RCC 7860 (cell line): ENCODE results near the gene TMEM131L.
"Not testable (repeated sequence)": the region's sequence is repeated elsewhere in the genome, so short reads cannot be mapped to it uniquely, and the experiment has no call there.

ENCODE experiments used
- DNase-seq: peaks from one replicate; pipeline ENCODE4 v3.0.0-alpha.2; 2015; ENCODE audit warnings: low spot score
- FAIRE-seq: peaks from 2 replicates; lab custom pipeline; 2012; peaks lifted over from hg19 to GRCh38; lab: Jason Lieb, UNC

TMEM131L gene

DNA sequence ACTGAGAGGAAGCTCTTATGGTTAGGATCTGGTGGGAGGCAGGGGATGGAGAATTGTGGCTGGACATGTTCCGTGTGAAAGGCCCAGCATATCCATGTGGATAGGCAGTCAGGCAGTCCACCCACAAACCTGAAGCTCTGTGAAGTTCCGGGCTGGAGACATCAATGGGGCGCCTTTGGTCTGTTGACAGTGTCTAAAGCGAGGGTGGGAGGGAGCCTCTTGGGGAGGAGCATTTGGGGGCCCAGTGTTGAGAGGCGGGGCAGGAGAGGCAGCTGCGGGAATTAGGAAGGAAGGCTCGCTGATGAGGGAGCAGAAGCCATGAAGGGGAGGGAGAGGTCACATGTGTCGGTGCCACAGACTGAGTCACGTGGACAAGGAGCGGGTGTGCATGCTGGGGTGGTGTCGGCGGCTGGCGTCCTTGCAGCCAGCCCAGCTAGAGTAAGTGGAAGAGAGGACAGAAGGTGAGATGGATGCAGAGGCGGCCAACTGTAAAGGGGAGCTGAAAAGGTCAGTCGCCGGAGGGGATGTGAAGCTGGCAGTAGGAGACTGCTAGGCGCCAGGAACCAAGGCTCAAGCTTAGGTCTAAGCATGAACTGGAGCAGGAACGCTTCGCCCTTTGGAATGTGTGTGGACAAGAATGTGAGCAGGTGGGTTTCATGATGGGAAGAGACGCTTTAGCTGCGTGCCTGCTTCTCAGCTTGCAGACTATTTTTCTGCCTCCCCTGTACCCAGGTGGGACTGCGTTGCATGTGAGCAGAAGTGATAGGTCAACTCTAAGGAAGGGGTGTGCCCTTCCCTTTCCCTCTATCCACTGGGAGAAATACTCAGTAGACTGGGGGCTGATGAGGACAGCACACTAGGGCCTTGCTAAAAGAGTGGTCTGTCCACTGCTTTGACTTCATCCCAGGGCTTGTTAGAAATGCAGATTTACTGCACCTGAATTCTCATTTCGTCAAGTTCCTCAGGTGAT, 174.0 kb downstream of the TMEM131L start:
- DNase-seq (no peak), FAIRE-seq (no peak)

DNA sequence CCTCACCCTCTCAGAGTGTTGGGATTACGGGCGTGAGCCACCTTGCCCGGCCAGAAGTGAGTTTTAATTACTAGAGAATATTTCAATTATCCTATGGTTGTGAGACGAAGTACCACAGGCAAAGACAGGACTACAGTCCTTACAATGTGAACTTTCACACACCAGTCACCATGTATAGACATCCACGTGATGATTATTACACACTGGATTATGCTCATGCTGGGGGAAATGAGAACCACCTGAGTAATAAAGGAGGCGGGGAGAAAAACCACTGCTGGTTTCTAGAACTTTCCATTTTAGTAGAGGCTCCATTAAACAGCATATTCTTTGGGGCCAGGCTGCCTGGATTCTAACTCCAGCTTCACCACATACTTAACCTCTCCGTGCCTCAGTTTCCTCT, 175.4 kb downstream of the TMEM131L start:
- FAIRE-seq, result no peak
- no peak for DNase-seq

DNA sequence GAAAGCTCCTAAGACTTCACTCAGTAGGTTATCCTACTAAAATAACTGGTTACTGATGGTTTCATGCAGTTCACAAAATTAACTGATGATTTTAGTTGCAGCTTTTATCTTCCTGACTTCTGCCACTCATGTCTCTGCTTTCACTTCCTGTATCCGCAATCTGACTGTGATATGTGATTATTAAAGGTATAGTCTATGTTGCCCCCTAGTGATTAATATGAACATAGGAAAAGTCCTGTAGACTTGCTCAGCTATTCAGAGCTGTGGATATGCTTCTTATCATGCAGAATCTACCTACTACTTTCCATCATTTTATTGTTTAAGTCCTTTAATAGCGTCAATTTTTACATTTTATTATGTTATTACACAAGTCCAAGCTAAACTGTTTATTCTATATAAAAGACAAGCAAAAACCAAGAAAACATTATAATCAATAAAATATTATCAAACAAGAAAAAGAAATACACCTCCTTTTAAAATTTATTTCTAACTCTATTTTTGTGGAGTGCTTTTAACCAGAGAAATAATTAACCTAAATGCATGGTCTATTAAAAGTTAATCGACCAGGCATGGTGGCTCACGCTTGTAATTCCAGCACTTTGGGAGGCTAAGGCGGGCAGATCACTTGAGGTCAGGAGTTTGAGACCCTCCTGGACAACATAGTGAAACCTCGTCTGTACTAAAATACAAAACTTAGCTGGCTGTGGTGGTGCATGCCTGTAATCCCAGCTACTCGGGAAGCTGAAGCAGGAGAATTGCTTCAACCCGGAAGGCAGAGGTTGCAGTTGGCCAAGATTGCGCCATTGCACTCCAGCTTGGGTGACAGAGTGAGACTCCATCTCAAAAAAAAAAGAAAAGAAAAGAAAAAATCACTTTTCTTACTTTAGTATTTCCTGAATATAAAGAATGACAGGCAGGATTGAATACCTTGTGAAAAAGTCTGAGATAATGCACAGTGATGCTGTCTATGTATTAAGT, 177.5 kb downstream of the TMEM131L start:
- DNase-seq, result peak; percentile 50
- FAIRE-seq, result peak; percentile 5

DNA sequence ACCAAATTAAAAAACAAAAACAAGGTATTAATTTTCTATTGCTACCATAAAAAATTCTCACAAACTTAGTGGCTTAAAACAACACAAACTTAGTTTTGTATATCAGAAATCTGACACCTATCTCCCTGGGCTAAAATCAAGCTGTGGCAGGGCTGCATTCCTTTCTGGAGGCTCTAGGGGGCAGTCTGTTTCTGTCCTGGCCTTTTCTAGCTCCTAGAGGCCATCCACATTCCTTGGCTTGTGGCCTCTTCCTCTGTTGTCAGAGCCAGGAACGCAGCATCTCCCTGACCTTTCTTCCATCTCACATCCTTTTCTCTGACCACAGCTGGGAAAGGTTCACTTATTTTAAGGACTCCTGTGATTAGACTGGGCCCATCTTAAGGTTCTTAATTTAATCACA, 179.0 kb downstream of the TMEM131L start:
- FAIRE-seq (no peak), DNase-seq (no peak)

DNA sequence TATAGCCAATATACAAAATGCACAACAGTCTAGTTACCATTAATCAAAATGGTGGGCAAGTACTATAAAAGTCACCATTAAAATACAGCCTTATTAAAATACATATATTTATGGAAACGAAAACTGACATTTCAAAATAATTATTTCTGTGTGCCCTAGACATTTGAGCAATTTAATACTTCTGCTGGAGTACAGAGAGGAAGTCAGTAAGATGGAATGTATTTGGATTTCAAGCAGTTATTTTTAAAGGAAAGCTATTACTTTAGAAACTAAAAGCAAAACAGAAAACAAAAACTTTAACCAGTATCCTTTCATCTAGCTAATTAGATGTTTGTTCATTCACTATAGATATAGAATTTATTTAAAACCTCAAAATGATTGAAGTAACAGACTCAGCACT, 180.1 kb downstream of the TMEM131L start:
- FAIRE-seq, result no peak
- no peak for DNase-seq

DNA sequence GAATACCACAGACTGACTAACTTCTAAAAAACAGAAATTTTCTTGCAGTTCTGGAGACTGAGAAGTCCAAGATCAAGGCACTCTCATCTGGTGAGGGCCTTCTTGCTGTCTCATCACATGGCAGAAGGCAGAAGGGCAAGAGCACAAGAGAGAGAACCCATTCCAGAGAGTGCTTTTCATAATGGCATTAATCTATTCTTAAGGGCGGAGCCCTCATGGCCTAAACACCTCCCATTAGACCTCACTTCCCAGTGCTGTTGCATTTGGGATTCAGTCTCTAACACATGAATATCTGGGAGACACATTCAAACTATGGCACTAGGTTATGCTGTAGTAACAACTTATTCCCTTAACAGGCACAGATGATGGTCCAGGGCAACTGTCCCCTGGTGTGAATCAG, 180.8 kb downstream of the TMEM131L start:
- no peak for FAIRE-seq
- no peak for DNase-seq

DNA sequence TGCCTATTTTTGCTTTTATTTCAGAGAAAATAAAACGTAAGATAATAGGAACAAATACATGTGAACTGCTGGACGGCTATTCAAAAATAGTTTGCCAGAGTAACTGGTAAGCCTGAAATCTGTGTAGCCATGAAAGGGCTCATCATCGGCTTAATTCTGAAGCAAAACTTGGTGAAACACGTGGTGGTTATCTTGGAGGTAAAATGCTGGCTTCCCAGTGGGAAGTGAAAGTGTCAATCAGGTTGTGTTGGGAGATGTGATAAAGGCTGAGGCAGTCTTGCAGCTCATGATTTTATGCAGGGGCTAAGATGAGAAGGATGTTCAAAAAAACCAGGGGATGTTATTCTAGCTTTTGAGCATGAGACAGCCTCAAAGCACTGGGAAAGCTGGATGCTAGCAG, 181.8 kb downstream of the TMEM131L start:
- DNase-seq (no peak), FAIRE-seq (no peak)

DNA sequence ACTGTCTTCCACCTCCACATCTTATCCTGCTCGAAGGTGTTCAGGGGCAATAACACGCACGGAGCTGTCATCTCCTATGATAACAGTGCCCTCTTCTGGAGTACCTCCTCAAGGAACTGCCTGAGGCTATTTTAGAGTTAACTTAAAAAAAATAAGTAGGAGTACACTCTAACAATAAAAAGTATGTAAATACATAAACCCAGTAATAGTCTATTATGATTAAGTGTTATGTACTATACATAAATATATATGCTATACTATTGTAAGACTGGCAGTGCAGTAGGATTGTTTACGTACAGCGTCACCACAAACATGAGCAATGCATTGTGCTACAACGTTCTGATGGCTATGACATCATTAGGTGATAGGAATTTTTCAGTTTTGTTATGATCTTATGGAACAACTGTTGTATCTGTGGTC, 183.4 kb downstream of the TMEM131L start:
- no peak for FAIRE-seq

DNA sequence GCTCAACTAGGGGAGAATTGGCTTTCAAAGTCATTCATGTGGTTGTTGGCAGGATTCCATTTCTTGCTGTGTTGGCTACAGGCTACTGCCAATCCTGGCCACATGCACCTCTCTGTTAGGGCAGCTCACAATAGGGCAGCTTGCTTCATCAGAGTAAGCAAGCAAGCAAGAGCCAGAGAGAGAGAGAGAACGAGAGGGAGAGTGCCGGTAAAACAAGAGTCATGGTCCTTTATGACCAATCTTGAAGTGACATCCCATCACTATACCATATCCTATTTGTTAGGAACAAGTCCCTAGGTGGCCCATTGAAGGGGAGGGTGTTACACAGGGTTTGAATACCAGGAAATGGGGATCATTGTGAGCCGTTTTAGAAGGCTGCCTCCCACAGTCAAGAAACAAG, 185.0 kb downstream of the TMEM131L start:
- DNase-seq, result no peak
- FAIRE-seq, result no peak

More for the DNA sequence above, 183.4 kb downstream of the TMEM131L start:
- no peak for DNase-seq

DNA sequence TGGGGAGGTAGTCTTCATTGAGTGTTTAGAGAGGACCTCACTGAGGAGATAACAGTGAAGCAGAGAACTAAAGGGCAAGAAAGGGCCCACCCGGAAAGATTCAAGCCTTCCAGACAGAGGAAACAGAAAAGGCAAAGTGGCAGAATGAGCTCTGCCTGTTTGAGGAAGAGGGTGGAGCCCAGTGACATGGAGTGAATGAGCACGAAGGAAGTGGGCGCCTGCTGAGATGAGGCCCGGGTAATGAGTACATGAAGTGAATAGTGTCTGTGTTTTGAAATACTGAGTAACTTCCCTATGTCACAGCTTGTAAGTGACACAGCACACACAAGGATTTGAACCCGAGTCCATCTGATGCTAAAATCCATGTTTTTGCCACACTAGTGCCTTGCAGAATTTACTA, 185.4 kb downstream of the TMEM131L start:
- DNase-seq (peak; percentile 36), FAIRE-seq (no peak)

DNA sequence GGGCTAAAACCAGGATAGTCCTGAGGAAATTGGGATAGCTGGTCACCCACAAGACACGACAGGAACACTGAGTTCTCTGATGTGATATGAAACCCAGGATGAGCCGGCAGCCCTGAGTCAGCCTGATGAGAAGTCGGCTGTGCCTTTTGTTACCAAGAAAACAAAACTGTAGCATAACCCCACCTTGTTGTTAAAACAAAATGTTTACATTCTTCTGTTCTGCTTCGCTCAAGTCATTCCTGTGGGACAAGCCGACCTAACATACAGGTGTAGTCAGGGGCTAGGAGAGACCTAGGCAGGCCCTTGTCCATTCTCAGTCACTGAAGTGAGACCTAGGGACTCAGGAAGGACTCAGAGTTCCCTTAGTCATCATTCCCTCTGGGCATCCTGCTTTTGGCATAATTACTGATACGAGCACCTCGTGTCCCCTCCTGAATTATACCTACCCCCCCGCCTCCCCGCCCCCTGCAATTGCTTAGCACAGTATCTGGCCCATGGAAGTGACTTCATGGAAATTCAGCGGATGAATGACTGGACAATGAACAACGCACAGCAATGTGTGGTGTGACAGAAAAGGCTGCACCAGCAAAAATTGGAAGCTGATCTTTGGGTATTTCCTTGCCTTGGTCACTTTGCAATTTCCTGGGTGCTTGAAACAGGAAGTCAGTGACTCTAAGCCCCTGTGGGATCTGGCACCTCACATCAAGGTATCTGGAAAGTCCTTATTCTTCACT, 186.1 kb downstream of the TMEM131L start:
- DNase-seq, result peak; percentile 61
- no peak for FAIRE-seq

DNA sequence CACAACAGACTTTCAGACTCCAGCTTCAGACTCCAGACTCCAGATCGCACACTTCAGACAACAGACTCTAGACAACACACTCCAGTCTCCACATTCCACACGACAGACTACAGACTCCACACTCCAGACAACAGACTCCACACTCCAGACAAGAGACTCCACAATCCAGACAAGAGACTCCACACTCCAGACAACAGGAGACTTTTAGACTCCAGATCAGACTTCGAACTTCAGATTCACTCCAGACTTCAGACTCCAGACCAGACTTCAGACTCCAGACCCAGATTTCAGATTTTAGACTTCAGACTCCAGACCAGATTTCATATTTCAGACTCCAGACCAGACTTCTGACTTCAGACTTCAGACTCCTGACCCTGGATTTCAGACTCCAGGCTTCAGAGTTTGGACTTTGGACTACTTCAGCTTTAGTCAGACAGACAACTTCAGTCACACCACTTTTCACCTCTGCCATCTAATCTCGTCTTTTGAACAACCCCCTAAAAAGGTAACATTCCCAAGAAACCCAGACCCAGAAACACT, 188.9 kb downstream of the TMEM131L start:
- DNase-seq (no peak), FAIRE-seq (no peak)

DNA sequence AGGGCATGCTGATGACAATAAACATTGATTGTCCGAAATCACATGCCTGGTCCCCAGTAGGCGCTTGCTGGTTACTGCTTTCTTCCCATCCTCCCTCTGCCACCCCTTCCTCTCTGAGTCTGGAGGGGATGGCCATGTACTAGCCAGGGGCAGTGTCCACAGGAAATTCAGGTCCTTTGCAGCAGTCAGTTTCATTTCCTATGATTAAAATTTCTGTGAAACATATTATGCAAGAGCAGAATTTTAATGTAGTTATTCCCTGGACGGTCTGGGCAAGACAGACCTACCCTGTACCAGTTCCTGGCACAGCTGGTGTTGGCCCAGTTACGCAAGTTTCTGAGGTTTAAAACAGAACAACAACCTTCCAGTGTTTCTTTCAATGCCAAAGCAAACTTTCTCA, 189.8 kb downstream of the TMEM131L start:
- FAIRE-seq (no peak), DNase-seq (no peak)

DNA sequence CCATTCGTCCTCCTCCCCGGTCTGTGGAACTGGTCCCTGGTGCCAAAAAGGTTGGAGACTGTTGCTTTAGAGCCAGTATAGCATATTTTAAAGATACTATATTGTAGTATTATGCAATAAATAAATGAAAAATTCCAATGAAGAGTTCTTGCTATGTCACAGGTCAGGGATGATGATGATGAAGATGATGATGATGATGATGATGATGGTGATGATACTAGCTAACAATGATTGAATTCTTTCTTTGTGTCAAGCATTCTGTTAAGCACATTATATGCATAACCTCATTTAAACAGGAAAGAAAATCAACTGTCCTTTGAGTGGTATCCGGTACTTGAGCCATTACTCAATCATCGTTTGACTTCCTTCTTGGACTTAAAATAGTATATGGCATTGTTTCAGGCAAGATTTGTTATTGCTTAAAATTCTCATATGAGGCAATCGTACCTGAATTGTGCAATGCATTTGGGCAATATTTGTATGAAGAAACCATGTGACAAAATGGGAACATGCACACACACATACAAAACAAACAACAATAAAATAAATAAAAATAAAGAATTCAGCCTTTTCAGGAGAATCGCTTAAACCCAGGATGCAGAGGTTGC, 195.2 kb downstream of the TMEM131L start:
- DNase-seq (no peak), FAIRE-seq (no peak)

DNA sequence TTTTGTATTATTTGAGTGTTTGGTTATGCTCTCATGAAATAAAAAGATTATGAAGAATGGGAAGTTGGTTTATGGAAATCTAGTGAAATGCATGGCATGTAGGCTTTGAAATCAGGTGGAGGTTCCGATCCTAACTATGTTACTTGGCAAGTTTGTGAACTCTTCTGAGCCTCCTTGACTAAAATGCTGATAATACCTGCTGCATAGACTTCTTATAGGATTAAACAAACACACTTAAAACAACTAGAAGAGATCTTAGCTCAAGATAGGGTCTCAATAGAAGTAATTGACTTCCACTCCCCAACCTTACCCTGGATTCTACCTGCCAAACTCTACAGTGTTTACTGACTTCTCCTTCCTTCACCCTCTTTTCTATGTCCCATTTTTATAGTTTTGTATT, 195.7 kb downstream of the TMEM131L start:
- FAIRE-seq (no peak), DNase-seq (no peak)

DNA sequence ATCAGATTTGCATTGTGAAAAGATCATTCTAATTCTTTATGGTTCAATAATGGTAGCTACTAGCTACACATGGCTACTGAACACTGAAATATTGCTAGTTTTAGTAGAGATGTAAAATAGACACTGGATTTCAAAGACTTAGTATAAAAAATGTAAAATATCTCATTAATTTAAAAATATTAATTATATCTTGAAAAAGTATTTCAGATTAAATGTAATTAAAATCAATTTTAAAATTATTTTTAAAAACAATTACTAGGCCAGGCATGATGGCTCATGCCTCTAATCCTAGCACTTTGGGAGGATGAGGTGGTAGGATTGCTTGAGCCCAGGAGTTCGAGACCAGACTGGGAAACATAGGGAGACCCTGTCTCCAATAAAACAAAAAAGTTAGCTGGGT, 197.5 kb downstream of the TMEM131L start:
- DNase-seq (no peak), FAIRE-seq (no peak)

DNA sequence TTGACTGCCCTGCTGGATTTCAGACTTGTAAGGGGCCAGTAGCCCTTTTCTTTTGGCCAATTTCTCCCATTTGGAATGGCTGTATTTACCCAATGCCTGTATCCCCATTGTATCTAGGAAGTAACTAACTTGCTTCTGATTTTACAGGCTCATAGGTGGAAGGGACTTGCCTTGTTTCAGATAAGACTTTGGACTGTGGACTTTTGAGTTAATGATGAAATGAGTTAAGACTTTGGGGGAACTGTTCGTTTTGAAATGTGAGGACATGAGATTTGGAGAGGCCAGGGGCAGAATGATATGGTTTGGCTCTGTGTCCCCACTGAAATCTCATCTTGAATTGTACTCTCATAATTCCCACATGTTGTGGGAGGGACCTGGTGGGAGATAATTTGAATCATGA, 200.3 kb downstream of the TMEM131L start:
- not testable (repeated sequence) for DNase-seq, FAIRE-seq

DNA sequence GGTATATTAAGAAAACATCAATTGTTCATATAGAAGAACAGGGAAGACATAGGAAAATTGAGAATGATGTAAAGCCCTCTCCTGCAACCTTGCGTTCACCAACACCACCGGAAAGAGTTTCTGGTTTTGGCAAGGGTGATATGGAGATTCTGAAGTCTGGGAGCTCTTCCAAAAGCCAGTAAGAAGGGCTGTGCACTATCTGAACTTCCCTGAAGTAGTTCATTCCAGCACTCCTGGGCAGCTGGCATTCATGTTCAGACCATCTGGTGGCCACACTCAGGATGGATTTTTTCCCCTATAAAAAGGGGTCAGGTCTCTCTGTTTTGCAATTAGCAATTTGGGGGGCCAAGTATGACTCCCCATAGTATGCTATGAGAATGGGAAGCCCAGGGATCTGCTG, 202.5 kb downstream of the TMEM131L start:
- FAIRE-seq (no peak), DNase-seq (no peak)

DNA sequence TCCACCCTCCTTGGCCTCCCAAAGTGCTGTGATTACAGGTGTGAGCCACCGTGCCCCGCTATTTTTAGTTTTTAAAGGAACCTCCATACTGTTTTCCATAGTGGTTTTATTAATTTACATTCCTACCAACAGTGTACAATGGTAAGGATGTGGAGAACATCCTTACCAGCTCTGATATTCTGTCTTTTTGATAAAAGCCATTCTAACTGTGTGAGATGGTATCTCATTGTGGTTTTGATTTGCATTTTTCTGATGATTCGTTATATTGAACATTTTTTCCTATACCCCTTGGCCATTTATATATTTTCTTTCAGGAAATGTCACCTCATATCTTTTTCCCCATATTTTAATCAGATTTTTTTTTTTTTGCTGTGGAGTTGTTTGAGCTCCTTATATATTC, 203.7 kb downstream of the TMEM131L start:
- no peak for DNase-seq
- no peak for FAIRE-seq

DNA sequence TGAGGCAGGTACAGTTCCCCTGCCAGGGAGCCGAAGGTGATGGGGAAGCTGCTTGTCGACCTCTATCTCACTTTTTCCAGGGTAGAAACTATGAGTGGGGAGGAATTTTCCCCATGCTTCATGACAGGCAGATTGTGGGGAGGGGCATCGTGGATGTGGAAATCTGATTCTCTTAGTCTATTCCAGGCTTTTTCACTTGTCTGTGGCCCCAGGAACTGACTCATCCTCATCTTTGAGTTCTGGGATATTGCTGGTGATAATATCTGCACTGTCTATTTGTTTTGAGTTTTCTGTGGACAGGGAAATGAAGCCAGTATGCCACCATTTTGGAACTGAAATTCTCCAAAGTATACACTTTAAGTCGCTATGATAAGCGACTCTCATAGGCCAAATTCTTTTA, 210.3 kb downstream of the TMEM131L start:
- peak; percentile 39 for DNase-seq

More for the DNA sequence above, 210.3 kb downstream of the TMEM131L start:
- FAIRE-seq, result no peak
